GM12878 (cell line): ENCODE measurements around the gene PDE9A. TPM values are rescaled to one million over a fixed set of nuclear protein-coding genes. Genes with fewer than 3 reads are reported as not detected.

Experiments used
- ATAC-seq: fragments of 200-7000 bp; cut with Tn5 transposase; 3 replicates; pipeline ENCODE4 v1.9.1; 2020; ENCODE audit warnings: mild to moderate bottlenecking, moderate library complexity
- BruUV-seq: library from RNA; stranded (reverse); fragments of 400-500 nt; replicated peaks from 2 replicates; lab custom pipeline; 2021; lab: Mats Ljungman, UMichigan
- CTCF ChIA-PET: fragments of 300-600 bp; sonication (Branson Sonifier 250); formaldehyde crosslinking; extraction: SDS; loops from one replicate; lab custom pipeline; 2021; ENCODE audit warnings: inconsistent platforms; lab: Yijun Ruan, JAX
- POLR2A ChIA-PET: fragments of 350-600 bp; formaldehyde crosslinking; extraction: SDS; loops from one replicate; lab custom pipeline; 2021; ENCODE audit warnings: inconsistent platforms; lab: Charles Lee
- RAD21 ChIA-PET: fragments of 300-600 bp; sonication (Branson Sonifier 250); formaldehyde crosslinking; loops from one replicate; lab custom pipeline; 2023; ENCODE audit warnings: antibody characterized with exemption; ENCODE audit not compliant: unreplicated experiment; lab: Charles Lee
- SMC1A ChIA-PET: fragments of 300-600 bp; sonication (Branson Sonifier 250); formaldehyde crosslinking; loops from one replicate; lab custom pipeline; 2023; ENCODE audit not compliant: unreplicated experiment, uncharacterized antibody; lab: Charles Lee
- DNase-seq: peaks from one replicate; pipeline ENCODE4 v3.0.0-alpha.2; 2011; ENCODE audit warnings: low read depth, low spot score
- FAIRE-seq: peaks from 3 replicates; lab custom pipeline; 2011; peaks lifted over from hg19 to GRCh38; lab: Jason Lieb, UNC
- H2AFZ ChIP-seq: 2 replicates; pipeline ENCODE4 v1.6.0; 2011; ENCODE audit warnings: low read depth, low read length, control low read depth; ENCODE audit not compliant: control insufficient read depth
- H3K27ac ChIP-seq: 2 replicates; pipeline ENCODE4 v1.5.1; 2011; ENCODE audit warnings: control low read depth; ENCODE audit not compliant: control insufficient read depth, insufficient read depth
- H3K27me3 ChIP-seq, 2 experiments: replicated peaks in 1 of 2; 2 replicates each; pipeline versions ENCODE4 v1.6.0 to v1.6.1; 2011; ENCODE audit warnings: low read length in 1 of 2; ENCODE audit not compliant: control insufficient read depth in 2 of 2, insufficient read depth in 2 of 2
- H3K36me3 ChIP-seq, 2 experiments: 2 replicates each; pipeline ENCODE4 v1.5.1; 2011; ENCODE audit warnings: low read length in 1 of 2; ENCODE audit not compliant: control insufficient read depth in 2 of 2, insufficient read depth in 2 of 2
- H3K4me1 ChIP-seq: 2 replicates; pipeline ENCODE4 v1.6.1; 2011; ENCODE audit warnings: mild to moderate bottlenecking, low read length, moderate library complexity, mixed read lengths; ENCODE audit not compliant: control insufficient read depth, insufficient read depth
- H3K4me2 ChIP-seq: 2 replicates; pipeline ENCODE4 v1.6.0; 2011; ENCODE audit warnings: control low read depth; ENCODE audit not compliant: control insufficient read depth, insufficient read depth
- H3K4me3 ChIP-seq: fragments of 200-600 bp; sonication (generic); 2 replicates; pipeline ENCODE4 v1.5.1; 2016
- H3K79me2 ChIP-seq: 2 replicates; pipeline ENCODE4 v1.6.0; 2011; ENCODE audit warnings: low read length; ENCODE audit not compliant: control insufficient read depth, insufficient read depth
- H3K9ac ChIP-seq: 2 replicates; pipeline ENCODE4 v1.8.0; 2011; ENCODE audit warnings: low read length, control low read depth, mixed read lengths; ENCODE audit not compliant: control insufficient read depth, insufficient read depth
- H3K9me3 ChIP-seq: replicated peaks from 3 replicates; pipeline ENCODE4 v1.5.1; 2011; ENCODE audit warnings: mild to moderate bottlenecking, low read length; ENCODE audit not compliant: control insufficient read depth, insufficient read depth
- H4K20me1 ChIP-seq: 2 replicates; pipeline ENCODE4 v1.6.0; 2011; ENCODE audit not compliant: control insufficient read depth, insufficient read depth
- CTCF ChIP-seq, 3 experiments: IDR thresholded peaks in 2 of 3; conservative IDR thresholded peaks in 1 of 3; 2 replicates each; pipeline ENCODE4 v1.5.1; 2011; ENCODE audit warnings: low read depth in 3 of 3, low read length in 3 of 3, mild to moderate bottlenecking in 3 of 3, control low read depth in 2 of 3, moderate library complexity in 2 of 3, inconsistent platforms in 1 of 3, mixed read lengths in 1 of 3; ENCODE audit not compliant: control insufficient read depth in 2 of 3, insufficient read depth in 1 of 3; ENCODE audit errors: extremely low read depth in 1 of 3
- EED ChIP-seq: sonication (generic); IDR thresholded peaks from 2 replicates; pipeline ENCODE4 v1.6.1; 2016; ENCODE audit warnings: antibody characterized with exemption, low read depth
- EP300 ChIP-seq, 2 experiments: fragments of 150-350 bp in 1 of 2; IDR thresholded peaks; 2 replicates each; pipeline ENCODE4 v1.6.1; 2011 to 2012; ENCODE audit warnings: low read depth in 2 of 2, low read length in 2 of 2, borderline replicate concordance in 1 of 2, improper control_type of control experiment in 1 of 2, inconsistent platforms in 1 of 2; ENCODE audit not compliant: control insufficient read depth in 1 of 2
- FOXK2 ChIP-seq: fragments of 450-650 bp; IDR thresholded peaks from 2 replicates; pipeline ENCODE4 v1.6.1; 2017; ENCODE audit warnings: mild to moderate bottlenecking, moderate library complexity
- FOXM1 ChIP-seq: IDR thresholded peaks from 2 replicates; pipeline ENCODE4 v1.6.1; 2012; ENCODE audit warnings: low read depth, mild to moderate bottlenecking, inconsistent platforms, low read length, moderate library complexity
- POLR2AphosphoS5 ChIP-seq: IDR thresholded peaks from 2 replicates; pipeline ENCODE4 v1.6.1; 2011; ENCODE audit warnings: mild to moderate bottlenecking, low read length, inconsistent platforms
- SP1 ChIP-seq: IDR thresholded peaks from one replicate; pipeline ENCODE4 v1.6.1; 2011; ENCODE audit warnings: low read depth, low read length
- WGBS: methylation state at CpG from one replicate; pipeline ENCODE4 v1.1.6; 2016; ENCODE audit warnings: low lambda C conversion rate; ENCODE audit not compliant: insufficient replicate concordance, insufficient coverage; ENCODE audit errors: missing lambda C conversion rate; 5-methylcytosine and 5-hydroxymethylcytosine counted together
- in situ Hi-C: fragments of 300-500 bp; cut with MboI; formaldehyde crosslinking; loops from 9 replicates; pipeline ENCODE4 v1.14.3; 2018; ENCODE audit warnings: mixed read lengths
- intact Hi-C: fragments of 100-400 bp; cut with micrococcal nuclease; formaldehyde crosslinking; loops from one replicate; pipeline ENCODE4 v1.14.2; 2022; ENCODE audit not compliant: unreplicated experiment
- polyA plus RNA-seq, 11 experiments: library from polyadenylated mRNA; depleted of rRNA in 4 of 11; unstranded in 6 of 11; stranded (reverse) in 5 of 11; fragments of >200 nt; fragmentation: Nextera tagmentation in 4 of 11; fragmentation: Illumina TruSeq in 1 of 11; extraction: Ambion mirVana in 4 of 11; extraction: Trizol in 1 of 11; gene quantifications; 1 replicate in 1 of 11; 2 replicates in 10 of 11; pipeline versions ENCODE4 v1.2.1 to v1.2.3, GENCODE V29; 2011 to 2016; ENCODE audit warnings: inconsistent platforms in 2 of 11, missing spikeins in 2 of 11, low read depth in 1 of 11
- total RNA-seq, 4 experiments: library from RNA; depleted of rRNA in 3 of 4; stranded (reverse); fragments of >200 nt in 3 of 4; fragmentation: Illumina TruSeq in 1 of 4; extraction: Trizol in 1 of 4; gene quantifications; 2 replicates each; pipeline versions ENCODE4 v1.2.1 to v1.2.3, GENCODE V29; 2013 to 2021

PDE9A gene
- total and polyA plus RNA-seq, 10 of the 15 experiments (the other 5 are each of a cell fraction or from before 2014, with no cell fraction given) = 0.08 to 0.45 (median 0.20) TPM; not detected in 1

- RAD21 ChIA-PET = no interaction called here
- no TSS peak for BruUV-seq
- POLR2A ChIA-PET = no interaction called here
- TF ChIP-seq EED (no peak), POLR2AphosphoS5 (no peak), CTCF (IDR thresholded peaks at IDR 0.05 in 2 of 3, conservative IDR thresholded peaks at IDR 0.05 in 1 of 3; ENCODE audit: control insufficient read depth in 2 of 3, extremely low read depth in 1 of 3, insufficient read depth in 1 of 3, low read depth in 3 of 3, low read length in 3 of 3) (no peak), EP300 (IDR thresholded peaks at IDR 0.05; ENCODE audit: borderline replicate concordance in 1 of 2, control insufficient read depth in 1 of 2, low read depth in 2 of 2, low read length in 2 of 2) (no peak), FOXK2 (no peak), FOXM1 (no peak), SP1 (no peak)
- peaks cover 0 to 8% of the 10 kb centered on the region in 2 experiments; a peak in 3 of 4 replicates for H3K27me3 ChIP-seq
- H3K36me3 ChIP-seq = no peaks in the 10 kb centered on the region
- intact Hi-C loops (no loop called here), in situ Hi-C loops (no loop called here)
- DNase-seq = no peak
- no peak for ATAC-seq
- FAIRE-seq = no peak
- no peaks in the 10 kb centered on the region for H3K9me3 ChIP-seq
- no peak overlapping the region for H3K4me2 ChIP-seq
- no peak overlapping the region for H3K4me3 ChIP-seq
- H3K4me1 ChIP-seq = no peaks in the 10 kb centered on the region
- no peaks in the 10 kb centered on the region for H4K20me1 ChIP-seq
- no peak overlapping the region for H3K9ac ChIP-seq
- CTCF ChIA-PET = no interaction called here
- H3K27ac ChIP-seq = no peak overlapping the region
- SMC1A ChIA-PET = no interaction called here
- H3K79me2 ChIP-seq = no peaks in the 10 kb centered on the region
- H2AFZ ChIP-seq = no peak overlapping the region
- WGBS = 7% methylated on average over 4 of the region's 6 CpGs
These were observed 45.8 kb downstream of the PDE9A start for GRCh38 chr21:42699196-42699595.
